Left kidney (tissue), 2 donors: ENCODE results near the gene GOSR2. TPM values are rescaled to one million over a fixed set of nuclear protein-coding genes. Genes with fewer than 3 reads are reported as not detected.
"Not testable (repeated sequence)": the region's sequence is repeated elsewhere in the genome, so short reads cannot be mapped to it uniquely, and the experiment has no call there.

Experiments used
- DNase-seq: peaks from one replicate; pipeline ENCODE4 v3.0.0-alpha.2; 2013
- polyA plus RNA-seq: library from polyadenylated mRNA; unstranded; fragments of 120-200 nt; gene quantifications from one replicate; pipeline ENCODE4 v1.2.1, GENCODE V29; 2013; ENCODE audit not compliant: insufficient read length

Gene GOSR2
- polyA plus RNA-seq, 1 donor: 66.0 TPM

GRCh38 chr17:46987927-46988326 lies 65.0 kb downstream of the GOSR2 start:
- DNase-seq: not testable (repeated sequence)

GRCh38 chr17:46989637-46990431 lies 66.9 kb downstream of the GOSR2 start:
- no peak for DNase-seq

- DNase-seq: no peak
Observed at GRCh38 chr17:46991617-46992016, 68.7 kb downstream of the GOSR2 start.

Other genes with a start within 250 kb of the GOSR2 start
- gene WNT3, start 104.5 kb upstream of the GOSR2 start, polyA plus RNA-seq: 1.7 TPM
- gene WNT9B, start 71.6 kb upstream of the GOSR2 start, polyA plus RNA-seq: 8.5 TPM
- not detected for gene RPRML, start 56.1 kb downstream of the GOSR2 start, polyA plus RNA-seq